A673 (cell line): ENCODE measurements around the gene HOXD8.

Experiments used
- CTCF ChIP-seq: fragments of 300-800, 200-600 bp; sonication (generic); conservative IDR thresholded peaks from 2 replicates; pipeline ENCODE4 v1.5.1; 2017; ENCODE audit warnings: low read depth, mild to moderate bottlenecking, antibody characterized with exemption, low read length, moderate library complexity, mixed read lengths
- EZH2 ChIP-seq: fragments of 200-600 bp; sonication (generic); IDR thresholded peaks from 2 replicates; pipeline ENCODE4 v1.6.1; 2017; ENCODE audit warnings: borderline replicate concordance, low read depth, mild to moderate bottlenecking, mixed read lengths, antibody characterized with exemption, low read length; ENCODE audit not compliant: poor library complexity, severe bottlenecking

- TF ChIP-seq CTCF (no peak), EZH2 (no peak)
Measured at GRCh38 chr2:176158855-176159662, 29.6 kb downstream of the HOXD8 start.
